Smooth muscle cell (in vitro differentiated cells): ENCODE measurements around the gene TMEM169. TPM values are rescaled to one million over a fixed set of nuclear protein-coding genes. Genes with fewer than 3 reads are reported as not detected.
A peak's percentile ranks its signal among the peaks of the same experiment; 100 is the strongest.

Experiments used
- DNase-seq: peaks from one replicate; lab custom pipeline; 2025; ENCODE audit not compliant: unreplicated experiment; lab: John Stamatoyannopoulos, UW
- H2AFZ ChIP-seq: fragments of 200-600 bp; sonication (generic); 2 replicates; pipeline ENCODE4 v1.6.0; 2016; ENCODE audit warnings: antibody characterized with exemption, low read depth, mild to moderate bottlenecking
- H3F3A ChIP-seq: fragments of 200-600 bp; sonication (generic); 2 replicates; pipeline ENCODE4 v1.6.0; 2017; ENCODE audit warnings: antibody characterized with exemption, low read depth
- H3K27ac ChIP-seq: fragments of 200-600 bp; sonication (generic); 2 replicates; pipeline ENCODE4 v1.5.1; 2016; ENCODE audit warnings: low read depth, mild to moderate bottlenecking
- H3K27me3 ChIP-seq: fragments of 200-600 bp; sonication (generic); 2 replicates; pipeline ENCODE4 v1.6.1; 2016; ENCODE audit warnings: low read depth, mild to moderate bottlenecking
- H3K36me3 ChIP-seq: fragments of 200-600 bp; sonication (generic); 2 replicates; pipeline ENCODE4 v1.5.1; 2016; ENCODE audit warnings: low read depth
- H3K4me1 ChIP-seq: fragments of 200-600 bp; sonication (generic); 2 replicates; pipeline ENCODE4 v1.5.1; 2016; ENCODE audit warnings: low read depth
- H3K4me2 ChIP-seq: fragments of 200-600 bp; sonication (generic); 2 replicates; pipeline ENCODE4 v1.6.0; 2016; ENCODE audit warnings: mild to moderate bottlenecking
- H3K4me3 ChIP-seq: fragments of 200-600 bp; sonication (generic); 2 replicates; pipeline ENCODE4 v1.5.1; 2016; ENCODE audit warnings: mild to moderate bottlenecking
- H3K79me2 ChIP-seq: fragments of 200-600 bp; sonication (generic); 2 replicates; pipeline ENCODE4 v1.6.0; 2016; ENCODE audit warnings: low read depth, mild to moderate bottlenecking
- H3K9ac ChIP-seq: fragments of 200-600 bp; sonication (generic); 2 replicates; pipeline ENCODE4 v1.6.0; 2016; ENCODE audit warnings: low read depth
- H3K9me3 ChIP-seq: fragments of 200-600 bp; sonication (generic); replicated peaks from 2 replicates; pipeline ENCODE4 v1.5.1; 2016; ENCODE audit warnings: low read depth
- H4K20me1 ChIP-seq: fragments of 200-600 bp; sonication (generic); 2 replicates; pipeline ENCODE4 v1.6.0; 2016; ENCODE audit warnings: low read depth
- WGBS: methylation state at CpG from one replicate; pipeline ENCODE4 v1.1.7; 2016; ENCODE audit warnings: low lambda C conversion rate; 5-methylcytosine and 5-hydroxymethylcytosine counted together
- polyA plus RNA-seq: library from polyadenylated mRNA; unstranded; fragments of >200 nt; fragmentation: Nextera tagmentation; extraction: Ambion mirVana; gene quantifications from 2 replicates; pipeline ENCODE4 v1.2.1, GENCODE V29; 2016
- total RNA-seq: library from RNA; depleted of rRNA; stranded (reverse); fragments of >200 nt; gene quantifications from 2 replicates; pipeline ENCODE4 v1.2.3, GENCODE V29; 2014
- TF ChIP-seq, protein P1 (sequence below): fragments of 200-600 bp; sonication (generic); IDR thresholded peaks from 2 replicates; pipeline ENCODE4 v1.5.1; 2017; ENCODE audit warnings: borderline replicate concordance, mild to moderate bottlenecking, antibody characterized with exemption; ENCODE audit not compliant: insufficient read depth, poor library complexity, severe bottlenecking

Gene TMEM169
- total and polyA plus RNA-seq, 2 experiments from 2014 or later: 3.6 to 5.7 TPM

GRCh38 chr2:216114382-216114713 is 32.6 kb downstream of the TMEM169 start:
- Histone ChIP-seq H3K4me2 (no peak overlapping the region), H3K27ac (peak overlapping the region; percentile 45), H3K9ac (no peak overlapping the region), H3K36me3 (peaks cover 19% of the 10 kb centered on the region), H3K27me3 (no peaks in the 10 kb centered on the region), H3F3A (peaks cover 33% of the 10 kb centered on the region), H3K9me3 (no peaks in the 10 kb centered on the region), H3K4me3 (no peak overlapping the region), H4K20me1 (peaks cover 9% of the 10 kb centered on the region), H3K4me1 (peaks cover 50% of the 10 kb centered on the region), H2AFZ (no peak overlapping the region), H3K79me2 (peaks cover 82% of the 10 kb centered on the region)
- no peak for DNase-seq
- 38% methylated on average over 4 of the region's 4 CpGs for WGBS
- TF ChIP-seq, protein P1, sequence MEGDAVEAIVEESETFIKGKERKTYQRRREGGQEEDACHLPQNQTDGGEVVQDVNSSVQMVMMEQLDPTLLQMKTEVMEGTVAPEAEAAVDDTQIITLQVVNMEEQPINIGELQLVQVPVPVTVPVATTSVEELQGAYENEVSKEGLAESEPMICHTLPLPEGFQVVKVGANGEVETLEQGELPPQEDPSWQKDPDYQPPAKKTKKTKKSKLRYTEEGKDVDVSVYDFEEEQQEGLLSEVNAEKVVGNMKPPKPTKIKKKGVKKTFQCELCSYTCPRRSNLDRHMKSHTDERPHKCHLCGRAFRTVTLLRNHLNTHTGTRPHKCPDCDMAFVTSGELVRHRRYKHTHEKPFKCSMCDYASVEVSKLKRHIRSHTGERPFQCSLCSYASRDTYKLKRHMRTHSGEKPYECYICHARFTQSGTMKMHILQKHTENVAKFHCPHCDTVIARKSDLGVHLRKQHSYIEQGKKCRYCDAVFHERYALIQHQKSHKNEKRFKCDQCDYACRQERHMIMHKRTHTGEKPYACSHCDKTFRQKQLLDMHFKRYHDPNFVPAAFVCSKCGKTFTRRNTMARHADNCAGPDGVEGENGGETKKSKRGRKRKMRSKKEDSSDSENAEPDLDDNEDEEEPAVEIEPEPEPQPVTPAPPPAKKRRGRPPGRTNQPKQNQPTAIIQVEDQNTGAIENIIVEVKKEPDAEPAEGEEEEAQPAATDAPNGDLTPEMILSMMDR: no peak

- Histone ChIP-seq H2AFZ (peak overlapping the region; percentile 99), H3K4me2 (peak overlapping the region; percentile 96), H3K9me3 (no peaks in the 10 kb centered on the region), H3K79me2 (peaks cover 82% of the 10 kb centered on the region), H3K4me3 (peak overlapping the region; percentile 78), H3K27me3 (no peaks in the 10 kb centered on the region), H3K27ac (peak overlapping the region; percentile 95), H3K9ac (peak overlapping the region; percentile 98), H3F3A (peaks cover 33% of the 10 kb centered on the region), H3K4me1 (peaks cover 55% of the 10 kb centered on the region), H3K36me3 (peaks cover 25% of the 10 kb centered on the region), H4K20me1 (peaks cover 9% of the 10 kb centered on the region)
- WGBS: 20% methylated on average over 29 of the region's 29 CpGs
- DNase-seq: peak; percentile 89
- TF ChIP-seq, protein P1: peak; percentile 76
These were observed 33.2 kb downstream of the TMEM169 start for GRCh38 chr2:216114714-216115531.

- Histone ChIP-seq H3K36me3 (peaks cover 35% of the 10 kb centered on the region), H3K4me3 (no peak overlapping the region), H3K27ac (no peak overlapping the region), H4K20me1 (no peaks in the 10 kb centered on the region), H3K27me3 (no peaks in the 10 kb centered on the region), H3K79me2 (peaks cover 82% of the 10 kb centered on the region), H3K4me2 (no peak overlapping the region), H3K9ac (no peak overlapping the region), H3F3A (peaks cover 28% of the 10 kb centered on the region), H3K4me1 (peaks cover 47% of the 10 kb centered on the region), H3K9me3 (no peaks in the 10 kb centered on the region), H2AFZ (no peak overlapping the region)
- no peak for DNase-seq
- TF ChIP-seq, protein P1: no peak
- 97% methylated on average over 1 of the region's 1 CpG for WGBS
These were observed 34.7 kb downstream of the TMEM169 start for GRCh38 chr2:216116418-216116817.
